SH-SY5Y (cell line): ENCODE data around the gene WFIKKN1.

Experiments
- GATA2 ChIP-seq: IDR thresholded peaks from 2 replicates; pipeline ENCODE4 v1.6.1; 2011; ENCODE audit warnings: mild to moderate bottlenecking, low read depth, low read length
- GATA3 ChIP-seq: IDR thresholded peaks from 2 replicates; pipeline ENCODE4 v1.6.1; 2011; ENCODE audit warnings: low read depth, mild to moderate bottlenecking, low read length, moderate library complexity

DNA sequence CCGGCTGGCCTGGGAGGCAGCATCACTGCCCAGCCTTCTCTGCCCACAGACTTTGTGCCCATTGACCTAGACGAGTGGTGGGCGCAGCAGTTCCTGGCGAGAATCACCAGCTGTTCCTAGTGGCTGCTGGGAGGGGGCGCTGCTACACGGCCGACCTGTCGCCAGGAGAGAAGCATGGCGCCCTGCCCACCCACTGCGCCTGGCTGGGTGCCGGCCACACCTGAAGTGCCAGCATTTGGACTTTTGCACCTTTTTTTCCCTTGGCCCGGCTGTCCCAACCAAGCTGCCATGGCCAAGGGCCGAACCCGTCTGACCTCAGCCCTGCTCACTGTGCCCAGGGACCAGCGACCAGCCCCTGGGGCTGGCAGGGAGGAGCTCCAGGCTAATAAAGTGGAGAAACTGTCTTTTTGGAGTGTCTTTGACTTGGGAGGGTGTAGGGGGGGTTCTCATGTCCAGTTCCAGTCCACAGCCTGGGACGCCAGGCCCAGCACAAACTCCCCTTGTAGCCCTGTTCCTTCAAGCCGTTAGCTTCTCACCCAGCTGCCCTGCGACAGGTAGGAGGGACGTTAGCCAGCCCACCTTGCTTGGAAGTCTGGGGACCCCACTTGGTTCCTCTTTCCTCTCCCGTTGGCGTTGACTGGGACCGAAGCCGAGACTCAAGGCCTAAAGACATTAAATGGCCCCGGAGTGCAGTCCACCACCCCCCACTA lies 17.4 kb downstream of the WFIKKN1 start:
- TF ChIP-seq GATA2 (no peak), GATA3 (no peak)
